Stimulated activated CD8-positive, alpha-beta memory T cell treated with anti-CD3 and anti-CD28 coated beads, Interleukin-15, amount 100 ng/mL, for 1 hour (primary cell): ENCODE measurements around the gene GRB10.

Experiments
- DNase-seq: peaks from one replicate; pipeline ENCODE4 v3.0.0-alpha.2; 2020; ENCODE audit warnings: low read depth

The GRB10 gene

GRCh38 chr7:50632561-50633413 lies 149.9 kb downstream of the GRB10 start:
- peak; percentile 25 for DNase-seq

- DNase-seq, result no peak
These were observed 151.1 kb downstream of the GRB10 start for GRCh38 chr7:50631639-50632038.

- no peak for DNase-seq
These were observed 151.6 kb downstream of the GRB10 start for GRCh38 chr7:50631100-50631499.

- DNase-seq, result no peak
These were observed 153.3 kb downstream of the GRB10 start for GRCh38 chr7:50629238-50629901.

GRCh38 chr7:50628434-50629084 lies 154.1 kb downstream of the GRB10 start:
- DNase-seq, result no peak

- DNase-seq, result no peak
These were observed 154.8 kb downstream of the GRB10 start for GRCh38 chr7:50627824-50628361.

GRCh38 chr7:50626286-50626685 lies 156.4 kb downstream of the GRB10 start:
- DNase-seq, result no peak

GRCh38 chr7:50625360-50625759 lies 157.3 kb downstream of the GRB10 start:
- DNase-seq, result no peak

GRCh38 chr7:50622821-50623220 lies 159.9 kb downstream of the GRB10 start:
- no peak for DNase-seq

- DNase-seq, result no peak
These were observed 160.7 kb downstream of the GRB10 start for GRCh38 chr7:50621973-50622490.

- DNase-seq, result no peak
These were observed 161.5 kb downstream of the GRB10 start for GRCh38 chr7:50621206-50621605.

GRCh38 chr7:50620433-50620832 lies 162.3 kb downstream of the GRB10 start:
- no peak for DNase-seq

- no peak for DNase-seq
These were observed 163.0 kb downstream of the GRB10 start for GRCh38 chr7:50619684-50620083.

GRCh38 chr7:50618281-50618680 lies 164.4 kb downstream of the GRB10 start:
- no peak for DNase-seq

- no peak for DNase-seq
These were observed 167.1 kb downstream of the GRB10 start for GRCh38 chr7:50615519-50616080.

GRCh38 chr7:50614721-50615518 lies 167.8 kb downstream of the GRB10 start:
- no peak for DNase-seq

- no peak for DNase-seq
These were observed 169.2 kb downstream of the GRB10 start for GRCh38 chr7:50613473-50613872.

GRCh38 chr7:50612704-50613103 lies 170.0 kb downstream of the GRB10 start:
- no peak for DNase-seq

GRCh38 chr7:50610521-50611277 lies 172.0 kb downstream of the GRB10 start:
- DNase-seq, result no peak

GRCh38 chr7:50608196-50608906 lies 174.3 kb downstream of the GRB10 start:
- no peak for DNase-seq
